Myocyte (in vitro differentiated cells): ENCODE results near the gene MRPS23. TPM values are rescaled to one million over a fixed set of nuclear protein-coding genes. Genes with fewer than 3 reads are reported as not detected.

Experiments used
- DNase-seq: peaks from one replicate; pipeline ENCODE4 v3.0.0-alpha.2; 2012; ENCODE audit warnings: low read depth
- polyA plus RNA-seq: library from polyadenylated mRNA; unstranded; fragments of >200 nt; gene quantifications from one replicate; pipeline ENCODE4 v1.2.1, GENCODE V29; 2012; ENCODE audit warnings: missing spikeins
- total RNA-seq: library from RNA; depleted of rRNA; stranded (reverse); fragments of >200 nt; gene quantifications from 2 replicates; pipeline ENCODE4 v1.2.3, GENCODE V29; 2014

MRPS23 gene
- total RNA-seq = 23.3 and 27.3 TPM in 2 replicates
- 58.8 TPM for polyA plus RNA-seq

- peak; percentile 99 for DNase-seq
Observed at GRCh38 chr17:57849874-57850754, at the start of gene MRPS23. Gene MRPS23 (minus strand): TSS chr17:57850044. CDS start chr17:57850010, 34 bp downstream.

- no peak for DNase-seq
Observed at GRCh38 chr17:57899391-57899790, 49.5 kb upstream of the MRPS23 start.

GRCh38 chr17:57898487-57899311 lies 48.9 kb upstream of the MRPS23 start:
- peak; percentile 98 for DNase-seq

GRCh38 chr17:57895382-57896060 lies 45.7 kb upstream of the MRPS23 start:
- DNase-seq = no peak

GRCh38 chr17:57894848-57895247 lies 45.0 kb upstream of the MRPS23 start:
- DNase-seq = no peak

GRCh38 chr17:57892820-57893595 lies 43.2 kb upstream of the MRPS23 start:
- peak; percentile 100 for DNase-seq

GRCh38 chr17:57892146-57892819 lies 42.4 kb upstream of the MRPS23 start:
- peak; percentile 95 for DNase-seq

- DNase-seq = peak; percentile 72
Observed at GRCh38 chr17:57890857-57891232, 41.0 kb upstream of the MRPS23 start.

GRCh38 chr17:57889892-57890856 lies 40.3 kb upstream of the MRPS23 start:
- DNase-seq = peak; percentile 93

- DNase-seq = no peak
Observed at GRCh38 chr17:57889252-57889651, 39.4 kb upstream of the MRPS23 start.

- DNase-seq = peak; percentile 91
Observed at GRCh38 chr17:57888311-57889216, 38.7 kb upstream of the MRPS23 start.

- DNase-seq = no peak
Observed at GRCh38 chr17:57887161-57887560, 37.3 kb upstream of the MRPS23 start.

GRCh38 chr17:57886020-57886419 lies 36.2 kb upstream of the MRPS23 start:
- DNase-seq = no peak

GRCh38 chr17:57885148-57885915 lies 35.5 kb upstream of the MRPS23 start:
- no peak for DNase-seq

- DNase-seq = no peak
Observed at GRCh38 chr17:57881783-57882351, 32.0 kb upstream of the MRPS23 start.

GRCh38 chr17:57881143-57881542 lies 31.3 kb upstream of the MRPS23 start:
- no peak for DNase-seq

- DNase-seq = no peak
Observed at GRCh38 chr17:57880086-57880456, 30.2 kb upstream of the MRPS23 start.
